MCF 10A (cell line): Measurements from ENCODE around the gene LRMDA. TPM values are rescaled to one million over a fixed set of nuclear protein-coding genes. Genes with fewer than 3 reads are reported as not detected.

Experiments used
- BruUV-seq: library from RNA; stranded (reverse); fragments of 400-500 nt; replicated peaks from 2 replicates; lab custom pipeline; 2021; lab: Mats Ljungman, UMichigan
- CTCF ChIA-PET: fragments of 300-600 bp; sonication (Branson Sonifier 250); formaldehyde crosslinking; extraction: SDS; loops from one replicate; lab custom pipeline; 2021; ENCODE audit warnings: antibody characterized with exemption, inconsistent platforms; lab: Yijun Ruan, JAX
- POLR2A ChIA-PET: fragments of 300-600, 350-650 bp; sonication (Branson Sonifier 250); formaldehyde crosslinking; extraction: SDS; loops from one replicate; lab custom pipeline; 2020; ENCODE audit warnings: antibody characterized with exemption, inconsistent platforms; lab: Yijun Ruan, JAX
- DNase-seq: peaks from one replicate; pipeline ENCODE4 v3.0.0-alpha.2; 2018; ENCODE audit not compliant: unreplicated experiment
- H3K27ac Mint-ChIP-seq: one replicate; pipeline ENCODE4 v1.8.0; 2022; ENCODE audit warnings: mild to moderate bottlenecking, low read depth, mixed read lengths; ENCODE audit not compliant: unreplicated experiment
- H3K27me3 Mint-ChIP-seq: one replicate; pipeline ENCODE4 v1.8.0; 2022; ENCODE audit warnings: mixed read lengths; ENCODE audit not compliant: insufficient read depth, unreplicated experiment
- H3K36me3 Mint-ChIP-seq: one replicate; pipeline ENCODE4 v1.8.0; 2022; ENCODE audit warnings: mild to moderate bottlenecking, moderate library complexity, mixed read lengths; ENCODE audit not compliant: insufficient read depth, unreplicated experiment
- H3K4me1 Mint-ChIP-seq: one replicate; pipeline ENCODE4 v1.8.0; 2022; ENCODE audit warnings: mixed read lengths; ENCODE audit not compliant: insufficient read depth, unreplicated experiment
- H3K4me3 Mint-ChIP-seq: one replicate; pipeline ENCODE4 v1.8.0; 2022; ENCODE audit warnings: mild to moderate bottlenecking, moderate library complexity, mixed read lengths; ENCODE audit not compliant: unreplicated experiment
- H3K9me3 Mint-ChIP-seq: one replicate; pipeline ENCODE4 v1.8.0; 2022; ENCODE audit warnings: mixed read lengths; ENCODE audit not compliant: unreplicated experiment
- intact Hi-C: fragments of 100-400 bp; cut with micrococcal nuclease; formaldehyde crosslinking; loops from 2 replicates; pipeline ENCODE4 v1.14.1; 2022
- total RNA-seq: library from RNA; stranded (reverse); gene quantifications from 2 replicates; pipeline ENCODE4 v1.2.3, GENCODE V29; 2022
- TF ChIP-seq, protein P1 (sequence below): fragments of 200-600 bp; IDR thresholded peaks from one replicate; pipeline ENCODE4 v1.8.0; 2022; ENCODE audit warnings: antibody characterized with exemption, mild to moderate bottlenecking; ENCODE audit not compliant: unreplicated experiment

LRMDA gene
- total RNA-seq, 1 experiment from 2014 or later: not detected

DNA sequence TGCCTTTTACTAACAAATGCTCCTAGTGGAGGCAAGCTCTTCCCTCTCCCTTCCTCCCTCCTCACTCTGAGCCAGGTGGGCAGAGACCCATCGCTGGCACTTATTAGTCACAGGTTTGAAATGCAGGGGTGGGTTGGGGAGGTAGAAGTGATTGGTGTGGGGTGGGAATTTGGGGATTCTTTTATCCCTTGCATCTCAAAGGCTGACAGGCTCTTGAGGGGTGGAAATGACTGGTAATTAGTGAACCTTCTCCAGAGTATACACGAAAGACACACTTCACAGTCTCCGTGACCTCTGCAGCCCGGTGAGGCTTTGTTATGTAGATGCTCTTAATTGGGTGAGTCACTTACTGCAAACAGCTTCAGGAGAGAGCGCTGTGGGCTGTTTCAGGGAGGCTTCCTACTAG lies 13.9 kb upstream of the LRMDA start:
- no peaks in the 10 kb centered on the region for H3K9me3 Mint-ChIP-seq
- no peak overlapping the region for H3K4me3 Mint-ChIP-seq
- H3K27me3 Mint-ChIP-seq: no peaks in the 10 kb centered on the region
- ChIA-PET CTCF (no interaction called here), POLR2A (interaction anchor here (2.0 to 2.4 kb wide), 2 partner anchors 12 to 16 kb away, joined by 7 to 14 read pairs; partner anchors contain the start of gene ZNF503)
- no peak overlapping the region for H3K27ac Mint-ChIP-seq
- intact Hi-C loops: no loop called here
- H3K36me3 Mint-ChIP-seq: no peaks in the 10 kb centered on the region
- DNase-seq: no peak
- TF ChIP-seq, protein P1, sequence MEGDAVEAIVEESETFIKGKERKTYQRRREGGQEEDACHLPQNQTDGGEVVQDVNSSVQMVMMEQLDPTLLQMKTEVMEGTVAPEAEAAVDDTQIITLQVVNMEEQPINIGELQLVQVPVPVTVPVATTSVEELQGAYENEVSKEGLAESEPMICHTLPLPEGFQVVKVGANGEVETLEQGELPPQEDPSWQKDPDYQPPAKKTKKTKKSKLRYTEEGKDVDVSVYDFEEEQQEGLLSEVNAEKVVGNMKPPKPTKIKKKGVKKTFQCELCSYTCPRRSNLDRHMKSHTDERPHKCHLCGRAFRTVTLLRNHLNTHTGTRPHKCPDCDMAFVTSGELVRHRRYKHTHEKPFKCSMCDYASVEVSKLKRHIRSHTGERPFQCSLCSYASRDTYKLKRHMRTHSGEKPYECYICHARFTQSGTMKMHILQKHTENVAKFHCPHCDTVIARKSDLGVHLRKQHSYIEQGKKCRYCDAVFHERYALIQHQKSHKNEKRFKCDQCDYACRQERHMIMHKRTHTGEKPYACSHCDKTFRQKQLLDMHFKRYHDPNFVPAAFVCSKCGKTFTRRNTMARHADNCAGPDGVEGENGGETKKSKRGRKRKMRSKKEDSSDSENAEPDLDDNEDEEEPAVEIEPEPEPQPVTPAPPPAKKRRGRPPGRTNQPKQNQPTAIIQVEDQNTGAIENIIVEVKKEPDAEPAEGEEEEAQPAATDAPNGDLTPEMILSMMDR: no peak
- BruUV-seq: no TSS peak
- no peaks in the 10 kb centered on the region for H3K4me1 Mint-ChIP-seq

DNA sequence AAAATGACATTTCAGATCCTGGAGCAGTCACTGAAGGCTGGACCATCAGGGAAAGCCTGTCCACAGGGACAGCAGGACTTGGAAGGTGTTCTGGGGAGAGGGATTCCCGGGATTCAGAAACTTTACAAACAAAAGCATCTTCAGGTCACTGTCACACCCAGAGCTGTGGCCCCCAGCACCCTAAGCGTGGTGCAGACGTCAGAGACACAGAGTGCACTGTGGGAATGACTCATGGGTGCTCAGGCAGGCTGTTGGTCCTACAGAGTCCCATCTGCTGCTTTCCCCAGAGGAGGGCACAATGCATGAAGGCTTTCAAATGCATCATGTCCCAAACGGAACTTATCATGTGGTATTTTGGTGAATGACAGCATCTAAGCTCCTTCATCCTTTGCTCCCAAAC lies 13.1 kb upstream of the LRMDA start:
- no TSS peak for BruUV-seq
- intact Hi-C loops: no loop called here
- Mint-ChIP-seq H3K9me3 (no peaks in the 10 kb centered on the region), H3K27me3 (no peaks in the 10 kb centered on the region), H3K4me1 (no peaks in the 10 kb centered on the region), H3K4me3 (no peak overlapping the region), H3K36me3 (no peaks in the 10 kb centered on the region), H3K27ac (no peak overlapping the region)
- DNase-seq: peak; percentile 9
- TF ChIP-seq, protein P1: no peak
- CTCF ChIA-PET: no interaction called here
- POLR2A ChIA-PET: interaction anchor here (2.0 kb wide), 1 partner anchor 11 kb away, joined by 14 read pairs; no protein-coding TSS in a partner anchor

DNA sequence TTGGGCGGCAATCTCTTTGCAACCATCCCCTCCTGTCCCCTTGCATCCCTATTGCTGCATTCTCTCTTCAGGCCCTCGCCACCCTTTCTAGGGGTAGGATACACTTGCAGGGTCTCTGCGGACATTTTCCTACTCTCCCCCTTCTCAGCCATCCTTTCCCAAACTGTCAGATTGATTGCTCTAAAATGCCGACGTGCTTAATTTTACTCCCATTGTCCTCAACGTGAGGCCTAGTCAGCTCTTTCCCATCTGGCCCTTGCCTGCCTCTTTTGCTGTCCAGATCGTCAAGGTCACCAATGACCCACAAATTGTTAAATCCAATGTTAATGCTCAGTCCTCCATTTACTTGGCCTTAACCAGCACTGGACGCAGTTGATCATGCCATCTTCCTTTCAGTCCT lies 12.7 kb upstream of the LRMDA start:
- no TSS peak for BruUV-seq
- no peaks in the 10 kb centered on the region for H3K36me3 Mint-ChIP-seq

GRCh38 chr10:75422913-75423312 lies 8.5 kb upstream of the LRMDA start:
- DNase-seq: no peak
- Mint-ChIP-seq H3K27ac (no peak overlapping the region), H3K4me1 (no peaks in the 10 kb centered on the region), H3K36me3 (no peaks in the 10 kb centered on the region), H3K4me3 (no peak overlapping the region), H3K9me3 (no peaks in the 10 kb centered on the region), H3K27me3 (no peaks in the 10 kb centered on the region)
- TF ChIP-seq, protein P1: no peak
- ChIA-PET POLR2A (interaction anchor here (1.2 to 1.3 kb wide), 2 partner anchors 10 to 11 kb away, joined by 4 to 5 read pairs; no protein-coding TSS in a partner anchor), CTCF (interaction anchor here (0.5 to 1.0 kb wide), 3 partner anchors 23 to 607 kb away, joined by 3 to 5 read pairs (median 4); no protein-coding TSS in a partner anchor)
- BruUV-seq: no TSS peak
- intact Hi-C loops: no loop called here

More for the DNA sequence above, 12.7 kb upstream of the LRMDA start:
- Mint-ChIP-seq H3K27ac (no peak overlapping the region), H3K9me3 (no peaks in the 10 kb centered on the region), H3K27me3 (no peaks in the 10 kb centered on the region), H3K4me1 (no peaks in the 10 kb centered on the region), H3K4me3 (no peak overlapping the region)
- no peak for DNase-seq
- ChIA-PET CTCF (no interaction called here), POLR2A (interaction anchor here (0.6 kb wide), 1 partner anchor 119 kb away, joined by 3 read pairs; no protein-coding TSS in a partner anchor)
- intact Hi-C loops: no loop called here
- TF ChIP-seq, protein P1: no peak
